ENCODE data around the gene TMEM221. TPM values are rescaled to one million over a fixed set of nuclear protein-coding genes. Genes with fewer than 3 reads are reported as not detected.

TMEM221 gene
- total and polyA plus RNA-seq, 8 donors: 0.13 to 1.00 (median 0.44) TPM

DNA sequence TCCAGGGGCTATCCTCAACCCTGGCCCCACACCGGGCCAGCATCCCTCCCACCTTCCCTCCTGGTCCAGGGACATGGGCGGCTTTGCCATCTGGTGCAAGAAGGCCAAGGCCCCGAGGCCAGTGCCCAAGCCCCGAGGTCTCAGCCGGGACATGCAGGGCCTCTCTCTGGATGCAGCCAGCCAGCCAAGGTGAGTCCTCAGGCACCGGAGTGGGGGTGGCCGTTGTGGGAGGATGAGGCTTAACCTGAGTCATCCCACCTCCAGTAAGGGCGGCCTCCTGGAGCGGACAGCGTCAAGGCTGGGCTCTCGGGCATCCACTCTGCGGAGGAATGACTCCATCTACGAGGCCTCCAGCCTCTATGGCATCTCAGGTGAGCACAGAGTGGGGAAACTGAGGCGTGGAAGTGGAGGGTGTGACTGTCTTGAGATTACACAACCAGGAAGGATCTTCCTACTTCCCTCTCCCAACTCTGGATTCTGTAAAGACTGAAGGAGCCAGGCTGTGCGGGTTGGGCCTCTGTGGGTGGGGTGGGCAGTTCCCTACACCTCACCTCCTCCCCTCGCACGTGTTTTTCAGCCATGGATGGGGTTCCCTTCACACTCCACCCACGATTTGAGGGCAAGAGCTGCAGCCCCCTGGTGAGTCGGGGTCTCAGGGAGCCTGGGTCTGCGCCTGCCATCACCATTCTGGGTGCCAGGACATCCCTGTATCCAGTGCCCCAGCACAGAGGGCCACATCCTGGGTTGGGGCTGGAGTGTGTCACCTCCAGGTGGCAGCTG, 24.8 kb downstream of the TMEM221 start:
- no peak overlapping the region for H3K4me3 ChIP-seq
- H3K9me3 ChIP-seq: no peaks in the 10 kb centered on the region
- intact Hi-C loops (cut with DNase I): no loop called here
- no peak overlapping the region for H3K27ac ChIP-seq
- WGBS, 2 donors: 92 to 95% methylated on average over 20 of the region's 20 CpGs
- FAIRE-seq (no peak), DNase-seq (peak in 1 of 6 donors; percentile 76), ATAC-seq (no peak)
- TF ChIP-seq, protein P1, sequence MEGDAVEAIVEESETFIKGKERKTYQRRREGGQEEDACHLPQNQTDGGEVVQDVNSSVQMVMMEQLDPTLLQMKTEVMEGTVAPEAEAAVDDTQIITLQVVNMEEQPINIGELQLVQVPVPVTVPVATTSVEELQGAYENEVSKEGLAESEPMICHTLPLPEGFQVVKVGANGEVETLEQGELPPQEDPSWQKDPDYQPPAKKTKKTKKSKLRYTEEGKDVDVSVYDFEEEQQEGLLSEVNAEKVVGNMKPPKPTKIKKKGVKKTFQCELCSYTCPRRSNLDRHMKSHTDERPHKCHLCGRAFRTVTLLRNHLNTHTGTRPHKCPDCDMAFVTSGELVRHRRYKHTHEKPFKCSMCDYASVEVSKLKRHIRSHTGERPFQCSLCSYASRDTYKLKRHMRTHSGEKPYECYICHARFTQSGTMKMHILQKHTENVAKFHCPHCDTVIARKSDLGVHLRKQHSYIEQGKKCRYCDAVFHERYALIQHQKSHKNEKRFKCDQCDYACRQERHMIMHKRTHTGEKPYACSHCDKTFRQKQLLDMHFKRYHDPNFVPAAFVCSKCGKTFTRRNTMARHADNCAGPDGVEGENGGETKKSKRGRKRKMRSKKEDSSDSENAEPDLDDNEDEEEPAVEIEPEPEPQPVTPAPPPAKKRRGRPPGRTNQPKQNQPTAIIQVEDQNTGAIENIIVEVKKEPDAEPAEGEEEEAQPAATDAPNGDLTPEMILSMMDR (IDR thresholded peaks at IDR 0.05): no peak
- H3K36me3 ChIP-seq: peaks cover 0 to 3% (median 0%) of the 10 kb centered on the region in 3 donors
- peaks cover 0 to 5% (median 0%) of the 10 kb centered on the region in 3 donors for H3K4me1 ChIP-seq
- no peaks in the 10 kb centered on the region for H3K27me3 ChIP-seq

DNA sequence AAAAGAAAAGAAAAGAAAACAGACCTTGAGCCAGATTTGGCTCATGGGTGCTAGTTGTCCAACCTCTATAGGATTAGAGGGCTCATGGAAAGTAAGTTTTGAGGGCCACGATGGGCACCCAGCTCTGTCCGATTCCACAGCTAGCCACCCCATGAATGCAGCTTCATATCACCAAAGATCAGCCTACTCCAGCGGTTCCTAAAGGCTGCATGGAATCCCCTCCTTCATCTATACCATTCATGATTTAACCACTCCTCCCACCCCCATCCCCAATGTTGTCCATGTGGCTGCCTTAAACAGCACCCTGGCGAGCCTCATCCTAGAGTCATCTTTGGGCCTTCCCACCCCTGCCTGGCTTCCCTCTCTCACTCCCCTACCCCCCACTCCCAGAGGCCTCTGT, 26.5 kb downstream of the TMEM221 start:
- FAIRE-seq: no peak
- no peak overlapping the region for H3K4me3 ChIP-seq
- ATAC-seq: no peak
- H3K27ac ChIP-seq: no peak overlapping the region
- intact Hi-C loops (cut with DNase I): no loop called here
- DNase-seq: no peak
- peaks cover 0 to 3% (median 0%) of the 10 kb centered on the region in 3 donors for H3K36me3 ChIP-seq
- H3K27me3 ChIP-seq: no peaks in the 10 kb centered on the region
- 97% methylated on average over 4 of the region's 4 CpGs for WGBS, 2 donors
- no peaks in the 10 kb centered on the region for H3K9me3 ChIP-seq
- TF ChIP-seq, protein P1 (IDR thresholded peaks at IDR 0.05): no peak
- peaks cover 0 to 5% (median 0%) of the 10 kb centered on the region in 3 donors for H3K4me1 ChIP-seq

GRCh38 chr19:17420475-17420924, 28.0 kb downstream of the TMEM221 start:
- peak in 3 of 4 donors; percentile 11 to 39 (median 23) for ATAC-seq
- Histone ChIP-seq H3K36me3 (peaks cover 0 to 3% (median 0%) of the 10 kb centered on the region in 3 donors), H3K4me1 (peaks cover 0 to 5% (median 0%) of the 10 kb centered on the region in 3 donors), H3K27ac (no peak overlapping the region), H3K9me3 (no peaks in the 10 kb centered on the region), H3K27me3 (no peaks in the 10 kb centered on the region), H3K4me3 (peak overlapping the region; percentile 70 to 90 (median 86))
- intact Hi-C loops (cut with DNase I): no loop called here
- 11 to 12% methylated on average over 25 of the region's 25 CpGs for WGBS, 2 donors
- TF ChIP-seq, protein P1 (IDR thresholded peaks at IDR 0.05): no peak
- no peak for FAIRE-seq
- peak in 4 of 6 donors; percentile 39 to 79 (median 60) for DNase-seq

GRCh38 chr19:17419621-17420474, 28.6 kb downstream of the TMEM221 start, which contains the start of gene MVB12A:
Gene MVB12A, plus strand, starts transcription at chr19:17420047. Its CDS starts 89 bp downstream, at chr19:17420136.
- H3K9me3 ChIP-seq: no peaks in the 10 kb centered on the region
- TF ChIP-seq, protein P1 (IDR thresholded peaks at IDR 0.05): no peak
- intact Hi-C loops (cut with DNase I): no loop called here
- peak; percentile 89 for FAIRE-seq
- H3K4me1 ChIP-seq: peaks cover 0 to 5% (median 0%) of the 10 kb centered on the region in 3 donors
- peak; percentile 94 to 98 (median 98) for DNase-seq
- peak within 1 kb of the TSS; percentile 31 to 84 (median 62) for H3K27ac ChIP-seq
- no peaks in the 10 kb centered on the region for H3K27me3 ChIP-seq
- H3K4me3 ChIP-seq: peak within 1 kb of the TSS; percentile 70 to 90 (median 86)
- ATAC-seq: peak; percentile 97 to 98 (median 98)
- WGBS, 2 donors: 0 to 1% methylated on average over 54 to 85 of the region's 85 CpGs
- H3K36me3 ChIP-seq: peaks cover 0 to 3% (median 0%) of the 10 kb centered on the region in 3 donors

Measured in pancreas (tissue), 10 donors.